ENCODE measurements around the gene CD99. TPM values are rescaled to one million over a fixed set of nuclear protein-coding genes. Genes with fewer than 3 reads are reported as not detected.
"Not testable (repeated sequence)": the region's sequence is repeated elsewhere in the genome, so short reads cannot be mapped to it uniquely, and the experiment has no call there.

CD99 gene
- polyA plus RNA-seq, 1 donor: 229 TPM

- H3K9me3 ChIP-seq (ENCODE audit: control insufficient read depth, low read depth, low read length): peaks cover 3% of the 10 kb centered on the region
- no peak overlapping the region for H3K27ac ChIP-seq (ENCODE audit: low read length)
- H3K27me3 ChIP-seq (ENCODE audit: control insufficient read depth, insufficient read depth, low read length): no peaks in the 10 kb centered on the region
- no peak overlapping the region for H3K4me3 ChIP-seq (ENCODE audit: low read length)
- H3K4me1 ChIP-seq (ENCODE audit: control insufficient read depth, insufficient read depth, low read length): no peaks in the 10 kb centered on the region
- H3K36me3 ChIP-seq (ENCODE audit: control insufficient read depth, insufficient read depth, low read length): peaks cover 80% of the 10 kb centered on the region
- 95% methylated on average over 7 of the region's 20 CpGs for WGBS (ENCODE audit: insufficient coverage, low lambda C conversion rate)
- no peak for DNase-seq
Measured at GRCh38 chrX:2723286-2723879, 32.3 kb downstream of the CD99 start.

- WGBS (ENCODE audit: insufficient coverage, low lambda C conversion rate): no CpG with 5 or more reads among the region's 11 CpGs
- H3K27me3 ChIP-seq (ENCODE audit: control insufficient read depth, insufficient read depth, low read length); DNase-seq; H3K27ac ChIP-seq (ENCODE audit: low read length); H3K9me3 ChIP-seq (ENCODE audit: control insufficient read depth, low read depth, low read length); H3K4me3 ChIP-seq (ENCODE audit: low read length); H3K4me1 ChIP-seq (ENCODE audit: control insufficient read depth, insufficient read depth, low read length): not testable (repeated sequence)
- H3K36me3 ChIP-seq (ENCODE audit: control insufficient read depth, insufficient read depth, low read length): peaks cover 80% of the 10 kb centered on the region
Measured at GRCh38 chrX:2727264-2727663, 36.2 kb downstream of the CD99 start.

GRCh38 chrX:2732076-2732475 lies 41.0 kb downstream of the CD99 start:
- Histone ChIP-seq H3K4me1 (ENCODE audit: control insufficient read depth, insufficient read depth, low read length) (no peaks in the 10 kb centered on the region), H3K9me3 (ENCODE audit: control insufficient read depth, low read depth, low read length) (peaks cover 5% of the 10 kb centered on the region), H3K27ac (ENCODE audit: low read length) (no peak overlapping the region), H3K27me3 (ENCODE audit: control insufficient read depth, insufficient read depth, low read length) (no peaks in the 10 kb centered on the region), H3K36me3 (ENCODE audit: control insufficient read depth, insufficient read depth, low read length) (peaks cover 63% of the 10 kb centered on the region), H3K4me3 (ENCODE audit: low read length) (no peak overlapping the region)
- no peak for DNase-seq
- WGBS (ENCODE audit: insufficient coverage, low lambda C conversion rate): 100% methylated on average over 1 of the region's 9 CpGs

- no peaks in the 10 kb centered on the region for H3K27me3 ChIP-seq (ENCODE audit: control insufficient read depth, insufficient read depth, low read length)
- no peak overlapping the region for H3K27ac ChIP-seq (ENCODE audit: low read length)
- H3K4me3 ChIP-seq (ENCODE audit: low read length): no peak overlapping the region
- DNase-seq: no peak
- no peaks in the 10 kb centered on the region for H3K4me1 ChIP-seq (ENCODE audit: control insufficient read depth, insufficient read depth, low read length)
- peaks cover 59% of the 10 kb centered on the region for H3K36me3 ChIP-seq (ENCODE audit: control insufficient read depth, insufficient read depth, low read length)
- peaks cover 5% of the 10 kb centered on the region for H3K9me3 ChIP-seq (ENCODE audit: control insufficient read depth, low read depth, low read length)
Measured at GRCh38 chrX:2732649-2733048, 41.6 kb downstream of the CD99 start.

- WGBS (ENCODE audit: insufficient coverage, low lambda C conversion rate): 100% methylated on average over 1 of the region's 9 CpGs
- Histone ChIP-seq H3K27ac (ENCODE audit: low read length) (no peak overlapping the region), H3K9me3 (ENCODE audit: control insufficient read depth, low read depth, low read length) (peaks cover 2% of the 10 kb centered on the region), H3K4me1 (ENCODE audit: control insufficient read depth, insufficient read depth, low read length) (no peaks in the 10 kb centered on the region), H3K4me3 (ENCODE audit: low read length) (no peak overlapping the region), H3K36me3 (ENCODE audit: control insufficient read depth, insufficient read depth, low read length) (peaks cover 60% of the 10 kb centered on the region), H3K27me3 (ENCODE audit: control insufficient read depth, insufficient read depth, low read length) (no peaks in the 10 kb centered on the region)
- no peak for DNase-seq
Measured at GRCh38 chrX:2733286-2733685, 42.2 kb downstream of the CD99 start.

GRCh38 chrX:2735270-2735669 lies 44.2 kb downstream of the CD99 start:
- no peak overlapping the region for H3K4me3 ChIP-seq (ENCODE audit: low read length)
- H3K27me3 ChIP-seq (ENCODE audit: control insufficient read depth, insufficient read depth, low read length): no peaks in the 10 kb centered on the region
- H3K9me3 ChIP-seq (ENCODE audit: control insufficient read depth, low read depth, low read length): peaks cover 2% of the 10 kb centered on the region
- DNase-seq: no peak
- H3K27ac ChIP-seq (ENCODE audit: low read length): no peak overlapping the region
- H3K4me1 ChIP-seq (ENCODE audit: control insufficient read depth, insufficient read depth, low read length): no peaks in the 10 kb centered on the region
- H3K36me3 ChIP-seq (ENCODE audit: control insufficient read depth, insufficient read depth, low read length): peaks cover 51% of the 10 kb centered on the region
- no CpG with 5 or more reads among the region's 4 CpGs for WGBS (ENCODE audit: insufficient coverage, low lambda C conversion rate)

GRCh38 chrX:2740672-2741071 lies 49.6 kb downstream of the CD99 start:
- H3K4me3 ChIP-seq (ENCODE audit: low read length): no peak overlapping the region
- no peaks in the 10 kb centered on the region for H3K4me1 ChIP-seq (ENCODE audit: control insufficient read depth, insufficient read depth, low read length)
- peaks cover 42% of the 10 kb centered on the region for H3K36me3 ChIP-seq (ENCODE audit: control insufficient read depth, insufficient read depth, low read length)
- no peaks in the 10 kb centered on the region for H3K9me3 ChIP-seq (ENCODE audit: control insufficient read depth, low read depth, low read length)
- no peak overlapping the region for H3K27ac ChIP-seq (ENCODE audit: low read length)
- DNase-seq: no peak
- no peaks in the 10 kb centered on the region for H3K27me3 ChIP-seq (ENCODE audit: control insufficient read depth, insufficient read depth, low read length)
- no CpG with 5 or more reads among the region's 11 CpGs for WGBS (ENCODE audit: insufficient coverage, low lambda C conversion rate)

- Histone ChIP-seq H3K4me3 (ENCODE audit: low read length) (no peak overlapping the region), H3K36me3 (ENCODE audit: control insufficient read depth, insufficient read depth, low read length) (peaks cover 39% of the 10 kb centered on the region), H3K27me3 (ENCODE audit: control insufficient read depth, insufficient read depth, low read length) (no peaks in the 10 kb centered on the region), H3K27ac (ENCODE audit: low read length) (no peak overlapping the region), H3K9me3 (ENCODE audit: control insufficient read depth, low read depth, low read length) (no peaks in the 10 kb centered on the region), H3K4me1 (ENCODE audit: control insufficient read depth, insufficient read depth, low read length) (no peaks in the 10 kb centered on the region)
- no peak for DNase-seq
- no CpG with 5 or more reads among the region's 3 CpGs for WGBS (ENCODE audit: insufficient coverage, low lambda C conversion rate)
Measured at GRCh38 chrX:2741386-2741785, 50.3 kb downstream of the CD99 start.

- not testable (repeated sequence) for H3K4me1 ChIP-seq (ENCODE audit: control insufficient read depth, insufficient read depth, low read length); H3K4me3 ChIP-seq (ENCODE audit: low read length); H3K27me3 ChIP-seq (ENCODE audit: control insufficient read depth, insufficient read depth, low read length); H3K27ac ChIP-seq (ENCODE audit: low read length); H3K9me3 ChIP-seq (ENCODE audit: control insufficient read depth, low read depth, low read length)
- H3K36me3 ChIP-seq (ENCODE audit: control insufficient read depth, insufficient read depth, low read length): peaks cover 15% of the 10 kb centered on the region
- peak in 1 of 2 donors; percentile 38 for DNase-seq
- WGBS (ENCODE audit: insufficient coverage, low lambda C conversion rate): no CpG with 5 or more reads among the region's 6 CpGs
Measured at GRCh38 chrX:2746250-2746649, 55.2 kb downstream of the CD99 start.

GRCh38 chrX:2748171-2748814 lies 57.2 kb downstream of the CD99 start:
- 74% methylated on average over 3 of the region's 8 CpGs for WGBS (ENCODE audit: insufficient coverage, low lambda C conversion rate)
- H3K4me1 ChIP-seq (ENCODE audit: control insufficient read depth, insufficient read depth, low read length): no peaks in the 10 kb centered on the region
- H3K9me3 ChIP-seq (ENCODE audit: control insufficient read depth, low read depth, low read length): no peaks in the 10 kb centered on the region
- DNase-seq: no peak
- H3K27ac ChIP-seq (ENCODE audit: low read length): no peak overlapping the region
- no peak overlapping the region for H3K4me3 ChIP-seq (ENCODE audit: low read length)
- H3K27me3 ChIP-seq (ENCODE audit: control insufficient read depth, insufficient read depth, low read length): no peaks in the 10 kb centered on the region
- H3K36me3 ChIP-seq (ENCODE audit: control insufficient read depth, insufficient read depth, low read length): peaks cover 7% of the 10 kb centered on the region

GRCh38 chrX:2748815-2749188 lies 57.7 kb downstream of the CD99 start:
- no peaks in the 10 kb centered on the region for H3K9me3 ChIP-seq (ENCODE audit: control insufficient read depth, low read depth, low read length)
- no peaks in the 10 kb centered on the region for H3K27me3 ChIP-seq (ENCODE audit: control insufficient read depth, insufficient read depth, low read length)
- H3K4me3 ChIP-seq (ENCODE audit: low read length): no peak overlapping the region
- no peak overlapping the region for H3K27ac ChIP-seq (ENCODE audit: low read length)
- no CpG with 5 or more reads among the region's 1 CpG for WGBS (ENCODE audit: insufficient coverage, low lambda C conversion rate)
- H3K4me1 ChIP-seq (ENCODE audit: control insufficient read depth, insufficient read depth, low read length): no peaks in the 10 kb centered on the region
- H3K36me3 ChIP-seq (ENCODE audit: control insufficient read depth, insufficient read depth, low read length): peaks cover 2% of the 10 kb centered on the region
- DNase-seq: no peak

Measured in large intestine (tissue), 3 donors.